HL-60 (cell line): ENCODE data around the gene SNX10.

Source experiments
- DNase-seq, 2 experiments: peaks; one replicate each; pipeline ENCODE4 v3.0.0-alpha.2; 2010 to 2020; ENCODE audit warnings: low read depth in 1 of 2, low spot score in 1 of 2
- H3K27ac ChIP-seq: fragments of 250-450 bp; sonication (Bioruptor Pico); replicated peaks from 2 replicates; pipeline ENCODE4 v1.5.1; 2020; ENCODE audit warnings: mild to moderate bottlenecking, moderate library complexity
- H3K27me3 ChIP-seq: fragments of 250-450 bp; sonication (Bioruptor Pico); 2 replicates; pipeline ENCODE4 v1.5.1; 2021; ENCODE audit warnings: mild to moderate bottlenecking, moderate library complexity; ENCODE audit not compliant: insufficient read depth, poor library complexity, severe bottlenecking
- H3K4me3 ChIP-seq: replicated peaks from 2 replicates; pipeline ENCODE4 v1.5.1; 2011; ENCODE audit warnings: mild to moderate bottlenecking, control low read depth, low read length; ENCODE audit not compliant: insufficient read depth
- CTCF ChIP-seq: IDR thresholded peaks from one replicate; pipeline ENCODE4 v1.5.1; 2011; ENCODE audit warnings: low read length, control low read depth, inconsistent platforms; ENCODE audit not compliant: insufficient read depth
- GABPA ChIP-seq: IDR thresholded peaks from 2 replicates; pipeline ENCODE4 v1.6.1; 2012; ENCODE audit warnings: low read depth
- POLR2AphosphoS5 ChIP-seq: IDR thresholded peaks from 2 replicates; pipeline ENCODE4 v1.6.1; 2012; ENCODE audit warnings: low read depth
- REST ChIP-seq: IDR thresholded peaks from 2 replicates; pipeline ENCODE4 v1.6.1; 2012; ENCODE audit warnings: low read depth; ENCODE audit not compliant: insufficient replicate concordance
- SPI1 ChIP-seq: IDR thresholded peaks from 2 replicates; pipeline ENCODE4 v1.6.1; 2012; ENCODE audit warnings: low read depth, mild to moderate bottlenecking, borderline replicate concordance

Gene SNX10

GRCh38 chr7:26409661-26410547 lies 118.2 kb downstream of the SNX10 start:
- H3K27ac ChIP-seq, result no peak overlapping the region
- H3K4me3 ChIP-seq, result no peak overlapping the region
- TF ChIP-seq POLR2AphosphoS5 (no peak), REST (no peak), GABPA (no peak), SPI1 (no peak)
- DNase-seq, result no peak
- H3K27me3 ChIP-seq, result no peaks in the 10 kb centered on the region

- H3K27me3 ChIP-seq, result no peaks in the 10 kb centered on the region
- TF ChIP-seq SPI1 (no peak), CTCF (no peak), POLR2AphosphoS5 (no peak)
- no peak overlapping the region for H3K27ac ChIP-seq
Observed at GRCh38 chr7:26413007-26413691, 121.5 kb downstream of the SNX10 start.

GRCh38 chr7:26416004-26416403 lies 124.3 kb downstream of the SNX10 start:
- H3K27ac ChIP-seq, result no peak overlapping the region
- TF ChIP-seq REST (no peak), SPI1 (no peak), CTCF (no peak), GABPA (no peak), POLR2AphosphoS5 (no peak)
- H3K4me3 ChIP-seq, result no peak overlapping the region
- H3K27me3 ChIP-seq, result no peaks in the 10 kb centered on the region
- DNase-seq, result no peak

More at GRCh38 chr7:26413007-26413691, 121.5 kb downstream of the SNX10 start:
- DNase-seq, result no peak
- H3K4me3 ChIP-seq, result no peak overlapping the region

- H3K4me3 ChIP-seq, result no peak overlapping the region
- no peak overlapping the region for H3K27ac ChIP-seq
- no peak for DNase-seq
- H3K27me3 ChIP-seq, result no peaks in the 10 kb centered on the region
- TF ChIP-seq SPI1 (no peak), CTCF (no peak), POLR2AphosphoS5 (no peak), REST (no peak), GABPA (no peak)
Observed at GRCh38 chr7:26417911-26418413, 126.3 kb downstream of the SNX10 start.
